H1 (cell line): Measurements from ENCODE around the gene ELOA. TPM values are rescaled to one million over a fixed set of nuclear protein-coding genes. Genes with fewer than 3 reads are reported as not detected.

Experiments used
- BCL11A ChIP-seq, 2 experiments: IDR thresholded peaks; one replicate each; pipeline ENCODE4 v1.6.1; 2011; ENCODE audit warnings: low read depth in 2 of 2, low read length in 2 of 2, mild to moderate bottlenecking in 2 of 2
- CHD1 ChIP-seq: IDR thresholded peaks from 2 replicates; pipeline ENCODE4 v1.6.1; 2012; ENCODE audit warnings: low read depth, low read length, improper control_type of control experiment
- CHD2 ChIP-seq: IDR thresholded peaks from 2 replicates; pipeline ENCODE4 v1.6.1; 2012; ENCODE audit warnings: low read length, improper control_type of control experiment
- EP300 ChIP-seq, 2 experiments: IDR thresholded peaks; 1 replicate in 1 of 2; 2 replicates in 1 of 2; pipeline ENCODE4 v1.6.1; 2011 to 2012; ENCODE audit warnings: low read depth in 2 of 2, low read length in 2 of 2, mild to moderate bottlenecking in 2 of 2, borderline replicate concordance in 1 of 2, inconsistent platforms in 1 of 2, moderate library complexity in 1 of 2
- NANOG ChIP-seq: IDR thresholded peaks from 2 replicates; pipeline ENCODE4 v1.6.1; 2011; ENCODE audit warnings: low read length, low read depth, mild to moderate bottlenecking, inconsistent platforms; ENCODE audit not compliant: insufficient read depth, poor library complexity, severe bottlenecking
- SIX5 ChIP-seq: IDR thresholded peaks from 2 replicates; pipeline ENCODE4 v1.6.1; 2011; ENCODE audit warnings: mild to moderate bottlenecking, low read depth, low read length
- polyA plus RNA-seq, 7 experiments: library from polyadenylated mRNA; depleted of rRNA in 3 of 7; stranded (reverse) in 5 of 7; unstranded in 2 of 7; fragments of >200 nt in 5 of 7; fragments of 200-250 nt in 2 of 7; gene quantifications; 1 replicate in 5 of 7; 2 replicates in 1 of 7; 4 replicates in 1 of 7; pipeline versions ENCODE4 v1.2.1 to v1.2.3, GENCODE V29; 2011 to 2013; ENCODE audit warnings: missing spikeins in 2 of 7, mixed read lengths in 2 of 7
- total RNA-seq: library from RNA; stranded (reverse); fragmentation: NEBNext Ultra II Directional; extraction: Animal tissue kit (Norgen Biotek cat#: 25700); gene quantifications from 2 replicates; pipeline ENCODE4 v1.2.1, GENCODE V29; 2021
- TF ChIP-seq, protein P1 (sequence below): fragments of 300-600 bp; sonication (generic); IDR thresholded peaks from 2 replicates; pipeline ENCODE4 v1.7.1; 2012; ENCODE audit warnings: low read length, moderate library complexity, mild to moderate bottlenecking, inconsistent platforms; ENCODE audit not compliant: insufficient replicate concordance

Gene ELOA
- total and polyA plus RNA-seq, 2 of the 8 experiments (the other 6 are each of a cell fraction or from before 2014, with no cell fraction given) = 15.7 to 61.1 TPM

DNA sequence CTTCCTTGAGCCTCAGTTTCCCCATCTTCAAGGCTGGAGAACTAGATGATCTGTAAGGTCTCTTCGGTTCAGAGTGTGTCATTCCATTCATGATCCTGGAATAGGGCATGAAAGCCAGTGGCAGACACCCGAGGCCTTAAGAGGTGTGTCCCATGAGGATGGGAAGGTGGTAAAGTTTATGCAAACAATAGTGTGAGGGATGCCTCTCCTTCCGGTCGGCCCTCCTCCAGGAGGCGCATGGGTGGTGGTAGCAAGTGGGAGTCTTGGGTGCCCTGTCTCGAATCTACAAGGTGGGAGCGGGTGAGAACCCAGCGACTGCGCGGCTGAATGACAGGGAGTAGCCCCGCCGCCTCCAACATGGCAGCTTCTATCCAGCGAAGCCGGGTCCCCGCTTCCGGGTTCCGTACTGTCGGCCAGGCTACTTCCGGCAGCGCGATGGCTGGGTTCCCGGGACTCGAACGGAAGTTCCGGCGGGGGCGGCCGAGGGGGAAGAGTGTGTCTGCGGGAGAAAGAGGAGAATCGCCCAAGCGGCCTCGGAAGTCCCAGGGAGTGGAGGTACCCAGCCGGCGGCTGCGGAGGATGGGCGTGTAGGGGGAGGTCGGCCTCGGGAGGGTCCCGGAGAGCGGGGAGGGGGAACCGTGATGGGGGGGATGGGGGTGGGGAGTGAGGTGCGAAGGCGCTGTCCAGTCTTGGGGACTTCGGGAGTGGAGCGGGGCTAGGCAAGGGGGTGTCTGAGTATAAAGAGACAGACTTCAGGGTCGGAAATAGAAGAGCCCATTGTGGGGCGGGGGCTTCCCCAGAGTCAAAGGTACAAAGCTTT, 47.6 kb downstream of the ELOA start, which contains the start of gene LYPLA2 (continued):
- TF ChIP-seq, protein P1, sequence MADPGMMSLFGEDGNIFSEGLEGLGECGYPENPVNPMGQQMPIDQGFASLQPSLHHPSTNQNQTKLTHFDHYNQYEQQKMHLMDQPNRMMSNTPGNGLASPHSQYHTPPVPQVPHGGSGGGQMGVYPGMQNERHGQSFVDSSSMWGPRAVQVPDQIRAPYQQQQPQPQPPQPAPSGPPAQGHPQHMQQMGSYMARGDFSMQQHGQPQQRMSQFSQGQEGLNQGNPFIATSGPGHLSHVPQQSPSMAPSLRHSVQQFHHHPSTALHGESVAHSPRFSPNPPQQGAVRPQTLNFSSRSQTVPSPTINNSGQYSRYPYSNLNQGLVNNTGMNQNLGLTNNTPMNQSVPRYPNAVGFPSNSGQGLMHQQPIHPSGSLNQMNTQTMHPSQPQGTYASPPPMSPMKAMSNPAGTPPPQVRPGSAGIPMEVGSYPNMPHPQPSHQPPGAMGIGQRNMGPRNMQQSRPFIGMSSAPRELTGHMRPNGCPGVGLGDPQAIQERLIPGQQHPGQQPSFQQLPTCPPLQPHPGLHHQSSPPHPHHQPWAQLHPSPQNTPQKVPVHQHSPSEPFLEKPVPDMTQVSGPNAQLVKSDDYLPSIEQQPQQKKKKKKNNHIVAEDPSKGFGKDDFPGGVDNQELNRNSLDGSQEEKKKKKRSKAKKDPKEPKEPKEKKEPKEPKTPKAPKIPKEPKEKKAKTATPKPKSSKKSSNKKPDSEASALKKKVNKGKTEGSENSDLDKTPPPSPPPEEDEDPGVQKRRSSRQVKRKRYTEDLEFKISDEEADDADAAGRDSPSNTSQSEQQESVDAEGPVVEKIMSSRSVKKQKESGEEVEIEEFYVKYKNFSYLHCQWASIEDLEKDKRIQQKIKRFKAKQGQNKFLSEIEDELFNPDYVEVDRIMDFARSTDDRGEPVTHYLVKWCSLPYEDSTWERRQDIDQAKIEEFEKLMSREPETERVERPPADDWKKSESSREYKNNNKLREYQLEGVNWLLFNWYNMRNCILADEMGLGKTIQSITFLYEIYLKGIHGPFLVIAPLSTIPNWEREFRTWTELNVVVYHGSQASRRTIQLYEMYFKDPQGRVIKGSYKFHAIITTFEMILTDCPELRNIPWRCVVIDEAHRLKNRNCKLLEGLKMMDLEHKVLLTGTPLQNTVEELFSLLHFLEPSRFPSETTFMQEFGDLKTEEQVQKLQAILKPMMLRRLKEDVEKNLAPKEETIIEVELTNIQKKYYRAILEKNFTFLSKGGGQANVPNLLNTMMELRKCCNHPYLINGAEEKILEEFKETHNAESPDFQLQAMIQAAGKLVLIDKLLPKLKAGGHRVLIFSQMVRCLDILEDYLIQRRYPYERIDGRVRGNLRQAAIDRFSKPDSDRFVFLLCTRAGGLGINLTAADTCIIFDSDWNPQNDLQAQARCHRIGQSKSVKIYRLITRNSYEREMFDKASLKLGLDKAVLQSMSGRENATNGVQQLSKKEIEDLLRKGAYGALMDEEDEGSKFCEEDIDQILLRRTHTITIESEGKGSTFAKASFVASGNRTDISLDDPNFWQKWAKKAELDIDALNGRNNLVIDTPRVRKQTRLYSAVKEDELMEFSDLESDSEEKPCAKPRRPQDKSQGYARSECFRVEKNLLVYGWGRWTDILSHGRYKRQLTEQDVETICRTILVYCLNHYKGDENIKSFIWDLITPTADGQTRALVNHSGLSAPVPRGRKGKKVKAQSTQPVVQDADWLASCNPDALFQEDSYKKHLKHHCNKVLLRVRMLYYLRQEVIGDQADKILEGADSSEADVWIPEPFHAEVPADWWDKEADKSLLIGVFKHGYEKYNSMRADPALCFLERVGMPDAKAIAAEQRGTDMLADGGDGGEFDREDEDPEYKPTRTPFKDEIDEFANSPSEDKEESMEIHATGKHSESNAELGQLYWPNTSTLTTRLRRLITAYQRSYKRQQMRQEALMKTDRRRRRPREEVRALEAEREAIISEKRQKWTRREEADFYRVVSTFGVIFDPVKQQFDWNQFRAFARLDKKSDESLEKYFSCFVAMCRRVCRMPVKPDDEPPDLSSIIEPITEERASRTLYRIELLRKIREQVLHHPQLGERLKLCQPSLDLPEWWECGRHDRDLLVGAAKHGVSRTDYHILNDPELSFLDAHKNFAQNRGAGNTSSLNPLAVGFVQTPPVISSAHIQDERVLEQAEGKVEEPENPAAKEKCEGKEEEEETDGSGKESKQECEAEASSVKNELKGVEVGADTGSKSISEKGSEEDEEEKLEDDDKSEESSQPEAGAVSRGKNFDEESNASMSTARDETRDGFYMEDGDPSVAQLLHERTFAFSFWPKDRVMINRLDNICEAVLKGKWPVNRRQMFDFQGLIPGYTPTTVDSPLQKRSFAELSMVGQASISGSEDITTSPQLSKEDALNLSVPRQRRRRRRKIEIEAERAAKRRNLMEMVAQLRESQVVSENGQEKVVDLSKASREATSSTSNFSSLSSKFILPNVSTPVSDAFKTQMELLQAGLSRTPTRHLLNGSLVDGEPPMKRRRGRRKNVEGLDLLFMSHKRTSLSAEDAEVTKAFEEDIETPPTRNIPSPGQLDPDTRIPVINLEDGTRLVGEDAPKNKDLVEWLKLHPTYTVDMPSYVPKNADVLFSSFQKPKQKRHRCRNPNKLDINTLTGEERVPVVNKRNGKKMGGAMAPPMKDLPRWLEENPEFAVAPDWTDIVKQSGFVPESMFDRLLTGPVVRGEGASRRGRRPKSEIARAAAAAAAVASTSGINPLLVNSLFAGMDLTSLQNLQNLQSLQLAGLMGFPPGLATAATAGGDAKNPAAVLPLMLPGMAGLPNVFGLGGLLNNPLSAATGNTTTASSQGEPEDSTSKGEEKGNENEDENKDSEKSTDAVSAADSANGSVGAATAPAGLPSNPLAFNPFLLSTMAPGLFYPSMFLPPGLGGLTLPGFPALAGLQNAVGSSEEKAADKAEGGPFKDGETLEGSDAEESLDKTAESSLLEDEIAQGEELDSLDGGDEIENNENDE = no peak
- TF ChIP-seq CHD1 = no peak
- no peak for TF ChIP-seq CHD2
- no peak for TF ChIP-seq BCL11A (IDR thresholded peaks at IDR 0.05; ENCODE audit: low read depth in 2 of 2, low read length in 2 of 2)
- no peak for TF ChIP-seq EP300 (IDR thresholded peaks at IDR 0.05; ENCODE audit: borderline replicate concordance in 1 of 2, low read depth in 2 of 2, low read length in 2 of 2)
- no peak for TF ChIP-seq NANOG
- TF ChIP-seq SIX5 = no peak
